Activated B cell treated with CpG ODN at 0.5 μM for 24 hours (primary cell): ENCODE data around the gene PPA1. TPM values are rescaled to one million over a fixed set of nuclear protein-coding genes. Genes with fewer than 3 reads are reported as not detected.

Experiments
- ATAC-seq: fragments of 200-7000 bp; cut with Tn5 transposase; one replicate; pipeline ENCODE4 v1.10.0; 2021; ENCODE audit warnings: low read depth, mild to moderate bottlenecking, moderate library complexity
- CTCF ChIA-PET: fragments of 350-600 bp; sonication (Branson Sonifier 250); formaldehyde crosslinking; loops from one replicate; lab custom pipeline; 2021; ENCODE audit warnings: antibody characterized with exemption; lab: Charles Lee
- POLR2A ChIA-PET: fragments of 350-600 bp; sonication (Branson Sonifier 250); formaldehyde crosslinking; loops from one replicate; lab custom pipeline; 2021; ENCODE audit warnings: antibody characterized with exemption; lab: Charles Lee
- DNase-seq: peaks from one replicate; pipeline ENCODE4 v3.0.0; 2022
- H3K27ac Mint-ChIP-seq: one replicate; pipeline ENCODE4 v1.8.0; 2020; ENCODE audit warnings: mixed read lengths
- H3K27me3 Mint-ChIP-seq: one replicate; pipeline ENCODE4 v1.8.0; 2021; ENCODE audit warnings: mixed read lengths
- H3K36me3 Mint-ChIP-seq: one replicate; pipeline ENCODE4 v1.8.0; 2021; ENCODE audit warnings: low read depth, mixed read lengths
- H3K4me1 Mint-ChIP-seq: one replicate; pipeline ENCODE4 v1.8.0; 2021; ENCODE audit warnings: mixed read lengths
- H3K4me3 Mint-ChIP-seq: one replicate; pipeline ENCODE4 v1.8.0; 2020; ENCODE audit warnings: mild to moderate bottlenecking, mixed read lengths
- H3K9me3 Mint-ChIP-seq: one replicate; pipeline ENCODE4 v1.8.0; 2020; ENCODE audit warnings: mixed read lengths
- intact Hi-C: fragments of 100-400 bp; cut with micrococcal nuclease; formaldehyde crosslinking; loops from one replicate; pipeline ENCODE4 v1.15.1; 2024
- total RNA-seq: library from RNA; stranded (reverse); gene quantifications from 2 replicates; pipeline ENCODE4 v1.2.3, GENCODE V29; 2022
- TF ChIP-seq, protein P1 (sequence below): fragments of 200-600 bp; IDR thresholded peaks from one replicate; pipeline ENCODE4 v1.8.0; 2022; ENCODE audit warnings: antibody characterized with exemption, mild to moderate bottlenecking

PPA1 gene
- total RNA-seq, 1 donor from 2014 or later: 107 TPM

DNA sequence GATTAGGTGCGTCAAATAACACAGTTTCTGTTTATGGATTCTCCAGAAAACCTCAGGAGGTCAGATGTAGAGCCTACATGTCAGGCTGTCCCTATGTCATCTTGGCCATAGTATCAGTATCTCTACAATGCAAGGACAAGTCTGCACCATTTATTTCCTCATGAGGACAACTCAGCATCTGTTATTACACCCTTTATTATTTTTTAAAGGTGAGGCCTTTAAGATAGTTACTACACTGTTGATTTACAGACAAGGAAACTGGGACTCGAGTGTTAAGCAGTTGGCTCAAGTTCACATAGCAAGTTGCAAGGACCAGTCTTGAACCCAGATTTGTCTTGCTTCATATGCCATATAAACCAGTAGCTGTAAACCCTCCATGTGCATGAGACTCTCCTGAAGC lies 23.2 kb upstream of the PPA1 start:
- Mint-ChIP-seq H3K27ac (no peak overlapping the region), H3K4me3 (no peak overlapping the region), H3K9me3 (peaks cover 5% of the 10 kb centered on the region), H3K27me3 (peaks cover 37% of the 10 kb centered on the region), H3K4me1 (peaks cover 10% of the 10 kb centered on the region), H3K36me3 (no peaks in the 10 kb centered on the region)
- CTCF ChIA-PET: interaction anchor here (2.6 kb wide), 1 partner anchor 9 kb away, joined by 11 read pairs; no protein-coding TSS in a partner anchor
- DNase-seq: no peak
- ATAC-seq: no peak
- POLR2A ChIA-PET: no interaction called here
- intact Hi-C loops: no loop called here
- TF ChIP-seq, protein P1, sequence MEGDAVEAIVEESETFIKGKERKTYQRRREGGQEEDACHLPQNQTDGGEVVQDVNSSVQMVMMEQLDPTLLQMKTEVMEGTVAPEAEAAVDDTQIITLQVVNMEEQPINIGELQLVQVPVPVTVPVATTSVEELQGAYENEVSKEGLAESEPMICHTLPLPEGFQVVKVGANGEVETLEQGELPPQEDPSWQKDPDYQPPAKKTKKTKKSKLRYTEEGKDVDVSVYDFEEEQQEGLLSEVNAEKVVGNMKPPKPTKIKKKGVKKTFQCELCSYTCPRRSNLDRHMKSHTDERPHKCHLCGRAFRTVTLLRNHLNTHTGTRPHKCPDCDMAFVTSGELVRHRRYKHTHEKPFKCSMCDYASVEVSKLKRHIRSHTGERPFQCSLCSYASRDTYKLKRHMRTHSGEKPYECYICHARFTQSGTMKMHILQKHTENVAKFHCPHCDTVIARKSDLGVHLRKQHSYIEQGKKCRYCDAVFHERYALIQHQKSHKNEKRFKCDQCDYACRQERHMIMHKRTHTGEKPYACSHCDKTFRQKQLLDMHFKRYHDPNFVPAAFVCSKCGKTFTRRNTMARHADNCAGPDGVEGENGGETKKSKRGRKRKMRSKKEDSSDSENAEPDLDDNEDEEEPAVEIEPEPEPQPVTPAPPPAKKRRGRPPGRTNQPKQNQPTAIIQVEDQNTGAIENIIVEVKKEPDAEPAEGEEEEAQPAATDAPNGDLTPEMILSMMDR: no peak

- Mint-ChIP-seq H3K36me3 (no peaks in the 10 kb centered on the region), H3K4me1 (peaks cover 10% of the 10 kb centered on the region), H3K27me3 (peaks cover 34% of the 10 kb centered on the region), H3K4me3 (peak overlapping the region; percentile 55), H3K9me3 (no peaks in the 10 kb centered on the region), H3K27ac (no peak overlapping the region)
- CTCF ChIA-PET: interaction anchor here (1.6 to 2.6 kb wide), 2 partner anchors 10 to 109 kb away, joined by 5 to 11 read pairs; no protein-coding TSS in a partner anchor
- DNase-seq (no peak), ATAC-seq (peak; percentile 34)
- POLR2A ChIA-PET: no interaction called here
- TF ChIP-seq, protein P1: no peak
- intact Hi-C loops: no loop called here
Measured at GRCh38 chr10:70255329-70256299, 22.4 kb upstream of the PPA1 start.

- Mint-ChIP-seq H3K9me3 (no peaks in the 10 kb centered on the region), H3K4me1 (peaks cover 10% of the 10 kb centered on the region), H3K27me3 (peaks cover 31% of the 10 kb centered on the region), H3K4me3 (peak overlapping the region; percentile 54), H3K27ac (no peak overlapping the region), H3K36me3 (no peaks in the 10 kb centered on the region)
- intact Hi-C loops: no loop called here
- ChIA-PET CTCF (interaction anchor here (1.6 to 2.6 kb wide), 2 partner anchors 11 to 109 kb away, joined by 5 to 11 read pairs; no protein-coding TSS in a partner anchor), POLR2A (no interaction called here)
- DNase-seq (no peak), ATAC-seq (no peak)
- TF ChIP-seq, protein P1: no peak
Measured at GRCh38 chr10:70254778-70255328, 21.6 kb upstream of the PPA1 start.

DNA sequence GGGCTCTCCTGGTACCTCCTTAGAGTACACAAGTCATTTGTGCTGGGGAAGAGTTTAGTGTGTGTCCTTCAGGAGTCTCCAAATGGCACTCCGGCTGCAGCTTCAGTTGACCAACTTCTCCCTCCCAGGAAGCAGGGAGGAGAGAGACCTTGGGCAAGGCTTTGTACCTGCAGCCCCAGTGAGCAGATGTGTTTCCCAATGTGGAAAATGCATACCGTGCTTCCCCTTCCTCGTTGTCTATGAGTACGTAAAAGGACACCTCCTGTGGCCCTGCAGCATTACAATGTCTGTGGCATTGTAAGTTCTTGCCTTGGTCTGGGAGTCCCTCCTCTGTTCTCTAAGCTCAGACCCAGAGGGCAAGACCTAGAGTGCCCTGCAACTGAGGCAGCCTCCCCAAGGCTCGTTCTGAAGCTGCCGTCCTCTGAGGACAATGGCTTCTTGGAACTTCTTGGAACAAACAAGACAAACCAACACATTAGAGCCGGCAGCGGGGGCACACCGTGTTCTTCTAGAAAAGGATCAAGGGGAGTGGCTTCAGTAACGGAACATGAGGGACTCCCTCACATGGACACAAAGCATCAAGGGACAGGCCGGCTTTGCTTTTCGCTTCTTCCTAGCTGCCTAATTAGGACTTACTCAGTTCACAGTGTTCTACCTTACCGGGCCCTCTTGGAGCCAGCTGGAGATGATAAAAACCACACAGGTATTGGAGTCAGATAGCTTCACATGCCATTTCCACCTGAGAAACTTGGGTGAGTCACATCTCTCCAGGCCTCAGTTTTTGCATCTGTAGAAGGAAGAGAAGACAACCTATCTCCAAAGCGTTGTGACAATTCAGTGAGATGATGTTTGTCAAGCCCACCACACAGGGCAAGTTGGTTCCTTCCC lies 20.9 kb upstream of the PPA1 start:
- no peaks in the 10 kb centered on the region for H3K36me3 Mint-ChIP-seq
- ChIA-PET CTCF (interaction anchor here (1.6 kb wide), 1 partner anchor 110 kb away, joined by 5 read pairs; no protein-coding TSS in a partner anchor), POLR2A (no interaction called here)
- intact Hi-C loops: no loop called here
- H3K9me3 Mint-ChIP-seq: no peaks in the 10 kb centered on the region
- no peak overlapping the region for H3K27ac Mint-ChIP-seq
- DNase-seq (no peak), ATAC-seq (no peak)
- H3K27me3 Mint-ChIP-seq: peaks cover 30% of the 10 kb centered on the region
- no peak overlapping the region for H3K4me3 Mint-ChIP-seq
- TF ChIP-seq, protein P1: no peak
- peaks cover 10% of the 10 kb centered on the region for H3K4me1 Mint-ChIP-seq
